B cell (primary cell): ENCODE measurements around the gene MAN2B1. TPM values are rescaled to one million over a fixed set of nuclear protein-coding genes. Genes with fewer than 3 reads are reported as not detected.
A peak's percentile ranks its signal among the peaks of the same experiment; 100 is the strongest.
"Not testable (repeated sequence)": the region's sequence is repeated elsewhere in the genome, so short reads cannot be mapped to it uniquely, and the experiment has no call there.

ENCODE experiments used
- ATAC-seq: fragments of 200-7000 bp; cut with Tn5 transposase; one replicate; pipeline ENCODE4 v1.10.0; 2021; ENCODE audit warnings: low read depth, mild to moderate bottlenecking, moderate number of reproducible peaks, moderate library complexity
- CTCF ChIA-PET: fragments of 350-600 bp; sonication (Branson Sonifier 250); formaldehyde crosslinking; loops from one replicate; lab custom pipeline; 2021; ENCODE audit warnings: antibody characterized with exemption, inconsistent platforms; lab: Charles Lee
- POLR2A ChIA-PET: fragments of 350-600 bp; sonication (Branson Sonifier 250); formaldehyde crosslinking; loops from one replicate; lab custom pipeline; 2021; ENCODE audit warnings: antibody characterized with exemption; lab: Charles Lee
- DNase-seq: peaks from one replicate; pipeline ENCODE4 v3.0.0; 2013
- H2AFZ ChIP-seq: 2 replicates; pipeline ENCODE4 v1.6.1; 2012; ENCODE audit warnings: mild to moderate bottlenecking, low read depth, low read length; ENCODE audit not compliant: insufficient read depth, poor library complexity, severe bottlenecking
- H3K27ac ChIP-seq, 2 donors: 1 replicate in 1 of 2; 2 replicates in 1 of 2; pipeline ENCODE4 v1.5.1; 2012 to 2013; ENCODE audit warnings: low read length in 2 of 2, mild to moderate bottlenecking in 2 of 2, moderate library complexity in 1 of 2
- H3K27me3 ChIP-seq, 4 experiments: fragments of 200-600 bp in 1 of 4; sonication (generic) in 1 of 4; replicated peaks in 1 of 4; 1 replicate in 2 of 4; 2 replicates in 2 of 4; pipeline versions ENCODE4 v1.6.1 to v1.7.0; 2013 to 2016; ENCODE audit warnings: low read length in 3 of 4, mild to moderate bottlenecking in 2 of 4, mixed read lengths in 1 of 4, moderate library complexity in 1 of 4; ENCODE audit not compliant: insufficient read depth in 4 of 4, control insufficient read depth in 3 of 4; ENCODE audit errors: control extremely low read depth in 1 of 4
- H3K36me3 ChIP-seq, 2 experiments: replicated peaks in 1 of 2; 1 replicate in 1 of 2; 2 replicates in 1 of 2; pipeline versions ENCODE4 v1.6.1 to v1.7.1; 2013; ENCODE audit warnings: low read length in 1 of 2; ENCODE audit not compliant: insufficient read depth in 2 of 2, control insufficient read depth in 1 of 2; ENCODE audit errors: control extremely low read depth in 1 of 2, extremely low read depth in 1 of 2
- H3K4me1 ChIP-seq, 2 donors: fragments of 200-600 bp in 1 of 2; sonication (generic) in 1 of 2; 1 replicate in 1 of 2; 2 replicates in 1 of 2; pipeline versions ENCODE4 v1.5.1 to v1.6.1; 2013 to 2017; ENCODE audit warnings: low read length in 2 of 2; ENCODE audit not compliant: control insufficient read depth in 2 of 2, insufficient read depth in 2 of 2
- H3K4me2 ChIP-seq: replicated peaks from 2 replicates; pipeline ENCODE3; 2012; ENCODE audit warnings: mild to moderate bottlenecking, low read depth, low read length; ENCODE audit not compliant: poor library complexity, severe bottlenecking
- H3K4me3 ChIP-seq, 5 experiments: fragments of 200-600 bp in 1 of 5; sonication (generic) in 1 of 5; 1 replicate in 3 of 5; 2 replicates in 2 of 5; pipeline versions ENCODE4 v1.5.1 to v1.7.0; 2011 to 2016; ENCODE audit warnings: low read length in 4 of 5, mild to moderate bottlenecking in 4 of 5, low read depth in 2 of 5, control low read depth in 1 of 5, moderate library complexity in 1 of 5; ENCODE audit not compliant: insufficient read depth in 1 of 5; ENCODE audit errors: control extremely low read depth in 1 of 5, extremely low read depth in 1 of 5
- H3K79me2 ChIP-seq: fragments of 200-600 bp; sonication (generic); one replicate; pipeline ENCODE4 v1.6.0; 2016; ENCODE audit warnings: low read length; ENCODE audit not compliant: control insufficient read depth, insufficient read depth
- H3K9ac ChIP-seq: fragments of 200-600 bp; sonication (generic); 2 replicates; pipeline ENCODE4 v1.6.1; 2017; ENCODE audit warnings: mild to moderate bottlenecking, low read length, moderate library complexity
- H3K9me3 ChIP-seq, 3 donors: one replicate each; pipeline versions ENCODE4 v1.6.1 to v1.7.1; 2013; ENCODE audit warnings: low read length in 2 of 3; ENCODE audit not compliant: control insufficient read depth in 2 of 3, insufficient read depth in 1 of 3; ENCODE audit errors: control extremely low read depth in 1 of 3
- H4K20me1 ChIP-seq: 2 replicates; pipeline ENCODE4 v1.6.0; 2012; ENCODE audit warnings: mild to moderate bottlenecking, low read length; ENCODE audit not compliant: insufficient read depth, control insufficient read depth, poor library complexity, severe bottlenecking
- H3K27ac Mint-ChIP-seq: one replicate; pipeline ENCODE4 v1.8.0; 2021; ENCODE audit warnings: mixed read lengths
- H3K27me3 Mint-ChIP-seq: one replicate; pipeline ENCODE4 v1.8.0; 2021; ENCODE audit warnings: mixed read lengths
- H3K4me1 Mint-ChIP-seq: one replicate; pipeline ENCODE4 v1.8.0; 2021; ENCODE audit warnings: mixed read lengths
- H3K4me3 Mint-ChIP-seq: one replicate; pipeline ENCODE4 v1.8.0; 2021; ENCODE audit warnings: mixed read lengths
- H3K9me3 Mint-ChIP-seq: one replicate; pipeline ENCODE4 v1.8.0; 2022; ENCODE audit warnings: mixed read lengths; ENCODE audit not compliant: insufficient read depth
- EZH2 ChIP-seq: IDR thresholded peaks from 2 replicates; pipeline ENCODE4 v1.6.1; 2012; ENCODE audit warnings: borderline replicate concordance, low read depth, mild to moderate bottlenecking, moderate library complexity, low read length; ENCODE audit not compliant: insufficient read depth, poor library complexity, severe bottlenecking
- WGBS: methylation state at CpG from one replicate; pipeline ENCODE4 v1.1.5; 2013; ENCODE audit warnings: missing lambda C conversion rate; ENCODE audit not compliant: insufficient coverage; 5-methylcytosine and 5-hydroxymethylcytosine counted together
- intact Hi-C: fragments of 100-400 bp; cut with micrococcal nuclease; formaldehyde crosslinking; loops from one replicate; pipeline ENCODE4 v1.10.0; 2022
- polyA plus RNA-seq: library from polyadenylated mRNA; depleted of rRNA; stranded (reverse); fragments of >200 nt; gene quantifications from 2 replicates; pipeline ENCODE4 v1.2.3, GENCODE V29; 2012
- total RNA-seq, 2 donors: library from RNA; stranded (reverse); fragments of 120-200 nt in 1 of 2; gene quantifications; 1 replicate in 1 of 2; 2 replicates in 1 of 2; pipeline versions ENCODE4 v1.2.3 to v1.2.4, GENCODE V29; 2013 to 2022
- TF ChIP-seq, protein P1 (sequence below): fragments of 200-600 bp; IDR thresholded peaks from one replicate; pipeline ENCODE4 v1.8.0; 2022; ENCODE audit warnings: antibody characterized with exemption, mild to moderate bottlenecking

MAN2B1 gene
- total and polyA plus RNA-seq, 2 donors (not counting 1 experiment from before 2014, with no cell fraction given) = 183 to 256 TPM

DNA sequence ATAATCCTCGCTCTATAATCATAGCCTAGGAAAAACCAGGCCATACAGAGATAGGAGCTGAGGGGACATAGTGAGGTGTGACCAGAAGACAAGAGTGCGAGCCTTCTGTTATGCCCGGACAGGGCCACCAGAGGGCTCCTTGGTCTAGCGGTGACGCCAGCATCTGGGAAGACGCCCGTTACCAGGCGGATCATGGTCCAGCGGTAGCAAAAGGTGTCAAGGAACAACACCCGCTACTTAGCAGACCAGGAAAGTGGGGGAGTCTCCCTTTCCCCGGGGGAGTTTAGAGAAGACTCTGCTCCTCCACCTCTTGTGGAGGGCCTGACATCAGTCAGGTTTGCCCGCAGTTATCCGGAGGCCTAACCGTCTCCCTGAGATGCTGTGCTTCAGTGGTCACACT lies 45.5 kb upstream of the MAN2B1 start:
- ATAC-seq, H3K4me1 Mint-ChIP-seq, intact Hi-C loops, H3K4me3 ChIP-seq, H3K4me2 ChIP-seq, H2AFZ ChIP-seq, H3K9me3 ChIP-seq, H4K20me1 ChIP-seq, H3K4me3 Mint-ChIP-seq, H3K9me3 Mint-ChIP-seq, H3K27me3 ChIP-seq, H3K27me3 Mint-ChIP-seq, POLR2A ChIA-PET, H3K27ac ChIP-seq, H3K4me1 ChIP-seq, H3K9ac ChIP-seq, H3K27ac Mint-ChIP-seq: not testable (repeated sequence)
- DNase-seq = peak; percentile 45
- CTCF ChIA-PET = interaction anchor here (0.7 kb wide), 2 partner anchors 18 to 82 kb away, joined by 3 read pairs; no protein-coding TSS in a partner anchor
- Histone ChIP-seq H3K36me3 (peaks cover 2 to 38% of the 10 kb centered on the region in 2 experiments), H3K79me2 (peaks cover 13% of the 10 kb centered on the region)
- 83% methylated on average over 10 of the region's 14 CpGs for WGBS

GRCh38 chr19:12711187-12711586 lies 44.6 kb upstream of the MAN2B1 start:
- Histone ChIP-seq H2AFZ (no peak overlapping the region), H3K79me2 (peaks cover 13% of the 10 kb centered on the region), H4K20me1 (no peaks in the 10 kb centered on the region), H3K9ac (no peak overlapping the region), H3K27me3 (no peaks in the 10 kb centered on the region), H3K36me3 (peaks cover 0 to 46% of the 10 kb centered on the region in 2 experiments), H3K4me1 (no peaks in the 10 kb centered on the region), H3K27ac (no peak overlapping the region), H3K9me3 (no peaks in the 10 kb centered on the region), H3K4me3 (no peak overlapping the region), H3K4me2 (no peak overlapping the region)
- Mint-ChIP-seq H3K27me3 (no peaks in the 10 kb centered on the region), H3K4me3 (no peak overlapping the region), H3K9me3 (no peaks in the 10 kb centered on the region), H3K4me1 (no peaks in the 10 kb centered on the region), H3K27ac (no peak overlapping the region)
- 96% methylated on average over 12 of the region's 17 CpGs for WGBS
- ATAC-seq (no peak), DNase-seq (no peak)
- ChIA-PET CTCF (interaction anchor here (0.6 to 0.9 kb wide), 4 partner anchors 17 to 94 kb away, joined by 3 to 4 read pairs (median 4); no protein-coding TSS in a partner anchor), POLR2A (no interaction called here)
- intact Hi-C loops = no loop called here
- TF ChIP-seq, protein P1, sequence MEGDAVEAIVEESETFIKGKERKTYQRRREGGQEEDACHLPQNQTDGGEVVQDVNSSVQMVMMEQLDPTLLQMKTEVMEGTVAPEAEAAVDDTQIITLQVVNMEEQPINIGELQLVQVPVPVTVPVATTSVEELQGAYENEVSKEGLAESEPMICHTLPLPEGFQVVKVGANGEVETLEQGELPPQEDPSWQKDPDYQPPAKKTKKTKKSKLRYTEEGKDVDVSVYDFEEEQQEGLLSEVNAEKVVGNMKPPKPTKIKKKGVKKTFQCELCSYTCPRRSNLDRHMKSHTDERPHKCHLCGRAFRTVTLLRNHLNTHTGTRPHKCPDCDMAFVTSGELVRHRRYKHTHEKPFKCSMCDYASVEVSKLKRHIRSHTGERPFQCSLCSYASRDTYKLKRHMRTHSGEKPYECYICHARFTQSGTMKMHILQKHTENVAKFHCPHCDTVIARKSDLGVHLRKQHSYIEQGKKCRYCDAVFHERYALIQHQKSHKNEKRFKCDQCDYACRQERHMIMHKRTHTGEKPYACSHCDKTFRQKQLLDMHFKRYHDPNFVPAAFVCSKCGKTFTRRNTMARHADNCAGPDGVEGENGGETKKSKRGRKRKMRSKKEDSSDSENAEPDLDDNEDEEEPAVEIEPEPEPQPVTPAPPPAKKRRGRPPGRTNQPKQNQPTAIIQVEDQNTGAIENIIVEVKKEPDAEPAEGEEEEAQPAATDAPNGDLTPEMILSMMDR = no peak
- TF ChIP-seq EZH2 = no peak
